Spleen (tissue), 11 donors: ENCODE data around the gene KCNK5. TPM values are rescaled to one million over a fixed set of nuclear protein-coding genes. Genes with fewer than 3 reads are reported as not detected.

Experiments used
- DNase-seq: peaks from one replicate; pipeline ENCODE4 v3.0.0-alpha.2; 2020
- H3K27ac ChIP-seq, 8 donors: fragments of 200-600 bp; sonication (generic) in 7 of 8; 1 replicate in 4 of 8; 2 replicates in 4 of 8; pipeline versions ENCODE4 v1.5.0 to v1.8.0; 2016 to 2021; ENCODE audit warnings: inconsistent platforms in 4 of 8, mild to moderate bottlenecking in 4 of 8, moderate library complexity in 1 of 8
- H3K27me3 ChIP-seq, 7 donors: fragments of 200-600 bp; sonication (generic) in 6 of 7; replicated peaks in 1 of 7; 1 replicate in 4 of 7; 2 replicates in 3 of 7; pipeline versions ENCODE4 v1.5.0 to v1.8.0; 2016 to 2021; ENCODE audit warnings: inconsistent platforms in 3 of 7, mild to moderate bottlenecking in 1 of 7
- H3K36me3 ChIP-seq, 6 donors: fragments of 200-600 bp; sonication (generic) in 5 of 6; 1 replicate in 4 of 6; 2 replicates in 2 of 6; pipeline versions ENCODE4 v1.5.0 to v1.8.0; 2016 to 2021; ENCODE audit warnings: inconsistent platforms in 2 of 6
- H3K4me1 ChIP-seq, 6 donors: fragments of 200-600 bp; sonication (generic) in 5 of 6; 1 replicate in 3 of 6; 2 replicates in 3 of 6; pipeline versions ENCODE4 v1.5.0 to v1.8.0; 2016 to 2021; ENCODE audit warnings: inconsistent platforms in 3 of 6
- H3K4me3 ChIP-seq, 8 donors: fragments of 200-600 bp; sonication (generic) in 7 of 8; 1 replicate in 4 of 8; 2 replicates in 4 of 8; pipeline versions ENCODE4 v1.5.0 to v1.8.0; 2016 to 2021; ENCODE audit warnings: inconsistent platforms in 4 of 8, mild to moderate bottlenecking in 4 of 8, moderate library complexity in 2 of 8
- H3K9me3 ChIP-seq, 8 donors: fragments of 200-600 bp; sonication (generic) in 7 of 8; 1 replicate in 4 of 8; 2 replicates in 4 of 8; pipeline versions ENCODE4 v1.5.0 to v1.8.0; 2016 to 2021; ENCODE audit warnings: inconsistent platforms in 4 of 8
- CTCF ChIP-seq, 11 experiments: fragments of 200-600 bp in 7 of 11; fragments of 450-650 bp in 4 of 11; sonication (generic) in 4 of 11; IDR thresholded peaks in 8 of 11; conservative IDR thresholded peaks in 3 of 11; 1 replicate in 7 of 11; 2 replicates in 4 of 11; pipeline versions ENCODE4 v1.4.0 to v1.8.0; 2016 to 2021; ENCODE audit warnings: antibody characterized with exemption in 11 of 11, inconsistent platforms in 4 of 11, mild to moderate bottlenecking in 1 of 11
- POLR2A ChIP-seq, 3 donors: fragments of 450-650 bp; IDR thresholded peaks; one replicate each; pipeline ENCODE4 v1.5.1; 2017; ENCODE audit warnings: antibody characterized with exemption in 3 of 3, mild to moderate bottlenecking in 1 of 3
- POLR2AphosphoS5 ChIP-seq, 3 donors: sonication (generic); formaldehyde crosslinking; IDR thresholded peaks; one replicate each; pipeline ENCODE4 v1.5.1; 2017; ENCODE audit warnings: antibody characterized with exemption in 3 of 3
- WGBS, 5 donors: extraction: QIAGEN DNeasy Blood & Tissue Kit in 3 of 5; methylation state at CpG; one replicate each; pipeline versions ENCODE4 v1.1.5 to v1.1.7; 2013 to 2018; 5-methylcytosine and 5-hydroxymethylcytosine counted together
- intact Hi-C: fragments of 100-400 bp; cut with DNase I; formaldehyde crosslinking; loops from one replicate; pipeline ENCODE4 v1.15.0; 2023; ENCODE audit warnings: low total_unique reads
- polyA plus RNA-seq, 3 donors: library from polyadenylated mRNA; stranded (reverse); fragments of 200-250 nt; gene quantifications; one replicate each; pipeline ENCODE4 v1.2.1, GENCODE V29; 2013
- total RNA-seq, 7 donors: library from RNA; depleted of rRNA in 3 of 7; stranded (reverse); fragments of >200 nt in 3 of 7; fragmentation: NEBNext Ultra II Directional in 4 of 7; extraction: Animal tissue kit (Norgen Biotek cat#: 25700) in 4 of 7; gene quantifications; one replicate each; pipeline versions ENCODE4 v1.1.0 to v1.2.1, GENCODE V29; 2016 to 2021
- donor health status: healthy with polysubstance abuse.
- donor health status: DM: no; HTN: no; CAD: no; lungs with moderate emphysema.
- donor health status: DM: no; HTN: no; CAD: no.
- donor health status: Bipolar disorder and iron deficiency.
- donor health status: healthy.
- donor health status: DM: no; HTN: no; CAD: no.
- donor health status: DM: yes; HTN: yes; CAD: no.

KCNK5 gene
- total and polyA plus RNA-seq, 10 donors = 0.52 to 5.9 (median 3.2) TPM

DNA sequence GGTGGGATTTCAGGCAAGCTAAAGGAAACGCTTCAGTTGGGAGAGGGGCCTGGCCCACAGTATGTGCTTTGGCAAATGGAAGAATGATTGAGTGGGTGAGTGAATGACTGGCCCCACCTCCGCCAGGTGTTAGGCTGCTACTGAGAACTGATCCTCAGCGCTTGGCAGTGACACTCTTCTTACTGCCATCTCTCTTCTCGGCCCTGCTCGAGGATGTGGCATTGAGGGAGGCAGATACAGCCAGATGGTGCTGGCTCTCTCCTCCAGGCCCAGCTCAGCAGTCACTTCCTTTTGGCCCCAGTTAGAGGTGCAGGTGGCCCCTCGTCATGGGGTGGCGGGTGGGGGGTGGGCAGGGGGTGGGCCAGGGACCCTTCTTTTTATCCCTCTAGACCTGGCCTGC, 38.9 kb upstream of the KCNK5 start:
- no peaks in the 10 kb centered on the region for H3K9me3 ChIP-seq
- peaks cover 0 to 3% (median 0%) of the 10 kb centered on the region in 7 donors for H3K27me3 ChIP-seq
- no peak overlapping the region for H3K27ac ChIP-seq
- no peak overlapping the region for H3K4me3 ChIP-seq
- DNase-seq = no peak
- H3K4me1 ChIP-seq = no peaks in the 10 kb centered on the region
- WGBS, 5 donors = 53 to 74% (median 69%) methylated on average over 5 to 7 of the region's 7 CpGs
- no peaks in the 10 kb centered on the region for H3K36me3 ChIP-seq
- no peak for TF ChIP-seq POLR2A (IDR thresholded peaks at IDR 0.05)
- no peak for TF ChIP-seq POLR2AphosphoS5 (IDR thresholded peaks at IDR 0.05)
- TF ChIP-seq CTCF (IDR thresholded peaks at IDR 0.05 in 8 of 11, conservative IDR thresholded peaks at IDR 0.05 in 3 of 11) = no peak
- intact Hi-C loops = no loop called here

- TF ChIP-seq POLR2A (IDR thresholded peaks at IDR 0.05) = no peak
- no peak for TF ChIP-seq CTCF (IDR thresholded peaks at IDR 0.05 in 8 of 11, conservative IDR thresholded peaks at IDR 0.05 in 3 of 11)
- TF ChIP-seq POLR2AphosphoS5 (IDR thresholded peaks at IDR 0.05) = no peak
- Histone ChIP-seq H3K9me3 (no peaks in the 10 kb centered on the region), H3K4me3 (no peak overlapping the region), H3K36me3 (no peaks in the 10 kb centered on the region), H3K27ac (no peak overlapping the region), H3K27me3 (peaks cover 0 to 11% (median 0%) of the 10 kb centered on the region in 7 donors), H3K4me1 (no peaks in the 10 kb centered on the region)
- no peak for DNase-seq
- 84 to 93% (median 86%) methylated on average over 5 of the region's 5 CpGs for WGBS, 5 donors
- intact Hi-C loops = no loop called here
Measured at GRCh38 chr6:39266782-39267355, 37.6 kb upstream of the KCNK5 start.

- 69 to 86% (median 83%) methylated on average over 2 of the region's 2 CpGs for WGBS, 5 donors
- DNase-seq = no peak
- Histone ChIP-seq H3K27ac (no peak overlapping the region), H3K9me3 (no peaks in the 10 kb centered on the region), H3K4me1 (no peaks in the 10 kb centered on the region), H3K4me3 (no peak overlapping the region), H3K27me3 (peaks cover 0 to 16% (median 0%) of the 10 kb centered on the region in 7 donors), H3K36me3 (no peaks in the 10 kb centered on the region)
- intact Hi-C loops = no loop called here
- TF ChIP-seq POLR2AphosphoS5 (IDR thresholded peaks at IDR 0.05) = no peak
- no peak for TF ChIP-seq CTCF (IDR thresholded peaks at IDR 0.05 in 8 of 11, conservative IDR thresholded peaks at IDR 0.05 in 3 of 11)
- no peak for TF ChIP-seq POLR2A (IDR thresholded peaks at IDR 0.05)
Measured at GRCh38 chr6:39266375-39266774, 37.1 kb upstream of the KCNK5 start.

DNA sequence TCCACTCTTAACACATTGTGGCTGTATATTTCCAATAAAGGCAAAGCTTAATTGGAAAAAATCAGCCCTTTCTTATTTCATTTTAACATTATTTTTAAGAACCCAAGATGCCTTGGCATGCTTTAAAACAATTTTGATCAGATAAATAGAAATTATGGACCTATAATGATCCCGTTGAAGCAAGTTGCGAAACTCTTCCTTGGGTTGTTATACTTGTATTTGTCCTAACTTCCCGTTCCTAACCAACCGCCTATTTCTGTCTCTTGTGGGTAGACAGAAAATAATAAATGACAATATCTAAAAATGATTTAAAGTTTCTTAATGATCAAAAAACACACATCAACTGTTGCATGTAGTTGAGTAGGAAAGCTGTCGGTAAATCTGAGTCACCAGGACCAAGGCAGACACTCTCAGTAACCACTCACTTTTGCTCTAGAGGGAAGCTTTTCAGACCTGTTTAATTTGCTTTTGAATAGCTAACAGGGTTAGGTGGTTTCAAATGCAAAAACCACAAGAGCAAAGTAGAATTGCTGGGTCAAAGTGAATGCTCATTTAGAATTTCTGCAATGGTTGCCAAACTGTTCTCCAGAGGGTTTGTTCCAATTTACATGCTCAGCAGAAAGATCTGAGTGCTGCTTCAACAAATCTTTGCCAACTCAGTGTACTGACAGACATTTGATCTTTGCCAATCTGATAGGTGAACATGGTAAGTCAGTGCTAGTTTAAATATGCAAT, 34.2 kb upstream of the KCNK5 start:
- 19 to 36% (median 30%) methylated on average over 5 of the region's 5 CpGs for WGBS, 5 donors
- no peaks in the 10 kb centered on the region for H3K4me1 ChIP-seq
- no peak for DNase-seq

More for the DNA sequence above, 34.2 kb upstream of the KCNK5 start:
- Histone ChIP-seq H3K36me3 (no peaks in the 10 kb centered on the region), H3K27me3 (peaks cover 0 to 29% (median 0%) of the 10 kb centered on the region in 7 donors), H3K4me3 (no peak overlapping the region), H3K27ac (no peak overlapping the region), H3K9me3 (no peaks in the 10 kb centered on the region)
- TF ChIP-seq POLR2A (IDR thresholded peaks at IDR 0.05) (no peak), CTCF (IDR thresholded peaks at IDR 0.05 in 8 of 11, conservative IDR thresholded peaks at IDR 0.05 in 3 of 11) (no peak)
- intact Hi-C loops = no loop called here
